Lower lobe of right lung (tissue), 2 donors: ENCODE measurements around the gene CUX1. TPM values are rescaled to one million over a fixed set of nuclear protein-coding genes. Genes with fewer than 3 reads are reported as not detected.
A peak's percentile ranks its signal among the peaks of the same experiment; 100 is the strongest.

Experiments used
- ATAC-seq, 2 donors: fragments of 200-7000 bp; cut with Tn5 transposase; one replicate each; pipeline ENCODE4 v1.9.1; 2020 to 2022; ENCODE audit warnings: mild to moderate bottlenecking in 2 of 2, moderate library complexity in 2 of 2
- DNase-seq: peaks from one replicate; pipeline ENCODE4 v3.0.0-alpha.2; 2020
- H3K27ac ChIP-seq: fragments of 200-600 bp; one replicate; pipeline ENCODE4 v1.8.0; 2022
- H3K27me3 ChIP-seq: fragments of 200-600 bp; one replicate; pipeline ENCODE4 v1.8.0; 2022; ENCODE audit warnings: low read depth
- H3K36me3 ChIP-seq: fragments of 200-600 bp; one replicate; pipeline ENCODE4 v1.8.0; 2022; ENCODE audit warnings: mild to moderate bottlenecking
- H3K4me1 ChIP-seq: fragments of 200-600 bp; one replicate; pipeline ENCODE4 v1.8.0; 2022
- H3K4me3 ChIP-seq: fragments of 200-600 bp; one replicate; pipeline ENCODE4 v1.8.0; 2022; ENCODE audit warnings: mild to moderate bottlenecking
- H3K9me3 ChIP-seq: fragments of 200-600 bp; one replicate; pipeline ENCODE4 v1.8.0; 2022
- intact Hi-C: fragments of 100-400 bp; cut with DNase I; formaldehyde crosslinking; loops from one replicate; pipeline ENCODE4 v1.11.0; 2022
- total RNA-seq: library from RNA; stranded (reverse); fragmentation: NEBNext Ultra II Directional; extraction: Animal tissue kit (Norgen Biotek cat#: 25700); gene quantifications from one replicate; pipeline ENCODE4 v1.2.1, GENCODE V29; 2021
- TF ChIP-seq, protein P1 (sequence below): fragments of 200-600 bp; IDR thresholded peaks from one replicate; pipeline ENCODE4 v1.8.0; 2022; ENCODE audit warnings: antibody characterized with exemption, mild to moderate bottlenecking
- donor health status: DM: no; HTN: yes; CAD: no; lungs with severe emphysema.

CUX1 gene
- total RNA-seq, 1 donor from 2014 or later: 118 TPM

DNA sequence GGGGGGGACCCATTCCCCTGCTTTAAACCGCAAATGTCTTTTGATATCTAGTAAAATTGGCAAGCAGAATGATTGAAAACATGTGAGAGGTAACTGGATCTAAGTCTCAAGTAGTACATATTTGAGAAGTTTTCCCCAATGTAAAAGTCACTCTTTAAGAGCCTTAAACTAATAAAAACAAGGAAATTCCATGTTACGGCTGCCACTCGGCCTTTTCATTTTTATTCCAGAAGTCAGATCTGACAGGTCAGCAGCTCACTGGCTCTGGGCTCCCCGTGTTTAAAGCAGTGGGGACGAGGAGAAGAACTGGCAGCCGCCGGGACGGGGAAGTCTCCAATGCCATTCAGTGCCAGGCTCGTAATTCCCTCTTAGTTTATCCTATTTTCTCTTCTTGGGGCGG lies 80.7 kb downstream of the CUX1 start:
- Histone ChIP-seq H3K27me3 (no peaks in the 10 kb centered on the region), H3K9me3 (no peaks in the 10 kb centered on the region), H3K36me3 (no peaks in the 10 kb centered on the region), H3K4me1 (peaks cover 19% of the 10 kb centered on the region), H3K27ac (peak overlapping the region; percentile 4), H3K4me3 (no peak overlapping the region)
- DNase-seq (peak; percentile 33), ATAC-seq (peak in 1 of 2 donors; percentile 36)
- intact Hi-C loops: no loop called here
- TF ChIP-seq, protein P1, sequence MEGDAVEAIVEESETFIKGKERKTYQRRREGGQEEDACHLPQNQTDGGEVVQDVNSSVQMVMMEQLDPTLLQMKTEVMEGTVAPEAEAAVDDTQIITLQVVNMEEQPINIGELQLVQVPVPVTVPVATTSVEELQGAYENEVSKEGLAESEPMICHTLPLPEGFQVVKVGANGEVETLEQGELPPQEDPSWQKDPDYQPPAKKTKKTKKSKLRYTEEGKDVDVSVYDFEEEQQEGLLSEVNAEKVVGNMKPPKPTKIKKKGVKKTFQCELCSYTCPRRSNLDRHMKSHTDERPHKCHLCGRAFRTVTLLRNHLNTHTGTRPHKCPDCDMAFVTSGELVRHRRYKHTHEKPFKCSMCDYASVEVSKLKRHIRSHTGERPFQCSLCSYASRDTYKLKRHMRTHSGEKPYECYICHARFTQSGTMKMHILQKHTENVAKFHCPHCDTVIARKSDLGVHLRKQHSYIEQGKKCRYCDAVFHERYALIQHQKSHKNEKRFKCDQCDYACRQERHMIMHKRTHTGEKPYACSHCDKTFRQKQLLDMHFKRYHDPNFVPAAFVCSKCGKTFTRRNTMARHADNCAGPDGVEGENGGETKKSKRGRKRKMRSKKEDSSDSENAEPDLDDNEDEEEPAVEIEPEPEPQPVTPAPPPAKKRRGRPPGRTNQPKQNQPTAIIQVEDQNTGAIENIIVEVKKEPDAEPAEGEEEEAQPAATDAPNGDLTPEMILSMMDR: no peak

DNA sequence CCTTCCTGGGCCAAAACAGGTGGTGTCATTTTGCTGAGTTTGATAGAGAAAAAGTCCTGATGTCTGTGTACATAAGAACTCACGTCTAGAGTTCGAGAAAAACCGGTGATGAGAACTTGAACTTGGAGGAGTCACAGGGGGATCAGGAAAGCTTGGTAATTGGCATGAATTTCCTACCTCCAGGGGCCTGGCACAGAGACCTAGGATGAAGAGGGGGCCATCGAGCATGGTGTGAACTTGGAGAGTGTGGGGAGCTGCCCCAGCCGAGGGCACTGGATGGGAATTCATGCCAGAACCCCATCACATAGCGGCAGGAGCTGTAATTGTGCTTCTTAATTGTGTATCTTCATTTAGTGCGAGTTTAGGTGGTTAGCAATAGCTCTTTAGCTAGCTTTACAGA lies 82.2 kb downstream of the CUX1 start:
- intact Hi-C loops: no loop called here
- DNase-seq (peak; percentile 10), ATAC-seq (no peak)
- TF ChIP-seq, protein P1: no peak
- peaks cover 19% of the 10 kb centered on the region for H3K4me1 ChIP-seq
- no peak overlapping the region for H3K27ac ChIP-seq
- no peaks in the 10 kb centered on the region for H3K36me3 ChIP-seq
- peak overlapping the region; percentile 6 for H3K4me3 ChIP-seq
- H3K27me3 ChIP-seq: no peaks in the 10 kb centered on the region
- H3K9me3 ChIP-seq: no peaks in the 10 kb centered on the region

DNA sequence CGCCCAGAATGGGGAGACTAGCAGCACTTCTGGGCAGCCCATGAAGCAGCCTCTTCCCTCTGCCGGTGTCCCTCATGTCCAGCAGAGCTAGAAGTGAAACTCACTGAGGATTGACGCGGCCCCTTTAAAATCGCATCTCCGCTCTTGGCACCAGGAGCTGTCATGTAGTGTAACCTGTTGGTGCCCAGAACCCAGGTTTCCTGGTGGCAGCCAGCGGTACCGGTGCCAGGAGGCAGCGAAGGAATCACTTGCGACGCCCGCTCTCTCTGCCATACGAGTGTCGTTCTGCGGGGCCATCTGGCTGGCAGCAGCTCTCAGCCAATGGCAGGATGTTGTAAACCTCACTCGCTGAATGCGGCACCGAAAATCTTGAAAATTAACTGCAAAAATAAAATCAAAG lies 82.7 kb downstream of the CUX1 start:
- Histone ChIP-seq H3K27ac (no peak overlapping the region), H3K27me3 (no peaks in the 10 kb centered on the region), H3K36me3 (no peaks in the 10 kb centered on the region), H3K9me3 (no peaks in the 10 kb centered on the region), H3K4me3 (peak overlapping the region; percentile 6), H3K4me1 (peaks cover 19% of the 10 kb centered on the region)
- ATAC-seq: no peak
- intact Hi-C loops: no loop called here
- TF ChIP-seq, protein P1: no peak
- DNase-seq: peak; percentile 22

DNA sequence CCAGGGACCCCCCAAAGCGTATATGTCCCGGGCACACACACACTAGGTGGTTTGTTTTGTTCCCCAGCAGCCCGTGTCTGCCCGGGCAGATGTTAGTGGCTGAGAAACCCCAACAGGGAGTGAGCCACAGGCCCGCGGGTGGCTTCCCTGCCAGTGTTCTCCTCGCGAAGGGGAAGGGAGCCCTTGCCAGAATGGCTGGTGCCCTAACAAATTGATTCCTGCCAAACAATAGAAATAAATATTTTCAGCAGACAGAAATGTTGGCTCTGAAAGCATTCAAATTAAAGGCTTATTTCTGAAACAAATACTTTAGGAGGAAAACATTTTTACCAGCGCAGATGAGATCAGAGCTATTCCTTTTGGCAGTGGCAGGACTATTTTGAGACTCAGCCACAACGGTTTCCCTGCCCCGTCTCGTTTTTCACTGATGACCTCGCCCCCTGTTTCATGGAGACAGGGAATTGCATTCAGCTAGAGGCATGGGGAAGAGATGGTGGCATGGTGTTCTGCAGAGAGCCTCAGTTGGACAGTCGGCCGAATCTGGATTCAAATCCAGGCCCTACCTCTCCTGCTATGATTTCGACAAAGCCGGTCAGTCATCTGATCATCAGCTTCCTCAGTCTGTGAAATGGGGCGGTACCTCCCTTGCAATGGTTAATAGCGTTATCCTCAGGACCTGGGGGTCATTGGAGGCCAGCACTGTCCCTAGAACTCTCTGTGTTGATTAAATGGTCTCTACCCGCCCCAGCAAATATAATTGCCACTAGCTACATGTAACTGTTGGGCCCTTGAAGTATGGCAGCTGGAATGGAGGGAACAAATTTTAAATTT lies 84.5 kb downstream of the CUX1 start:
- no peaks in the 10 kb centered on the region for H3K9me3 ChIP-seq

DNA sequence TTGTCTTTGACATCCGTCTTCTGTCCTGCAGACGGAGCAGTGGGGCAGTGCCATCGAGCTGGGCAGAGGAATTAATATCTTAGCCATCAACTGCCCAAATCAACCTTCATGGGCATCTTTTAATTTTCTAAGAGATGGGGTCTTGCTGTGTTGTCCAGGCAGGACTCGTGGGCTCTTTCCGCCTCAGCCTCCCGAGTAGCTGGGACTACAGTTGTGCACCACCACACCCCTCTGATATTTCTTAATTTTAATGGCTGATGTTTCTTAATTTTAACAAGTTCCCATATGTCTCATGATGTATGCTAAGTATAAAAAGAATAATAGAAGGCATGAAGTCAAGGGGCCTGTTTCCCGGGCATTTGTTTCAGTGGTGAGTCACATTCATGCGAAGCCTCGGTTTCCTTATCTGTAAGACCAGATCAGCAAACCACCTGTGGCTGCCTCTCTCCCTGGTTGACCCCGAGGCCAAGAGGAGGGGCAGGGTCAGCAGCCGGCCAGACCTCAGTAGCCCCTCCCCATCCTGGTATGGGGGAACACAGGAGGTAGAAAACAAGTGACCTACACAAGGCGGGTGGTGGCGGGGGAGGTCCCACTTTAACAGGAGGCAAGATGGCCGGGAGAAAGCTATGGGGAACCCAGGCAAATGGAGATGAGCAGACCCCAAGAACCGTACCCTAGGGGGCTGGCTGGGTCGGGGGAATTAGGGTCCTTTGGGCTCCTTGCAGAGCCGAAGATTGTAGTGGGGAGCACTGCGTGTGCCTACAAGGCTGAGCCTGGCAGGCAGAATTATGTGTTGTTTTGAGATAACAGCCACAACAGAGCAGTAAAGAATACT lies 85.5 kb downstream of the CUX1 start:
- intact Hi-C loops: no loop called here
- H3K27ac ChIP-seq: no peak overlapping the region

More for the DNA sequence above, 84.5 kb downstream of the CUX1 start:
- H3K27ac ChIP-seq: no peak overlapping the region
- TF ChIP-seq, protein P1: no peak
- ATAC-seq (no peak), DNase-seq (no peak)
- no peak overlapping the region for H3K4me3 ChIP-seq
- intact Hi-C loops: no loop called here
- no peaks in the 10 kb centered on the region for H3K27me3 ChIP-seq
- H3K4me1 ChIP-seq: peaks cover 19% of the 10 kb centered on the region
- no peaks in the 10 kb centered on the region for H3K36me3 ChIP-seq

More for the DNA sequence above, 85.5 kb downstream of the CUX1 start:
- TF ChIP-seq, protein P1: no peak
- H3K36me3 ChIP-seq: no peaks in the 10 kb centered on the region
- ATAC-seq (no peak), DNase-seq (no peak)
- H3K4me1 ChIP-seq: peaks cover 15% of the 10 kb centered on the region
- H3K9me3 ChIP-seq: no peaks in the 10 kb centered on the region
- H3K4me3 ChIP-seq: no peak overlapping the region
- no peaks in the 10 kb centered on the region for H3K27me3 ChIP-seq
